Measurements from ENCODE around the gene ZC3HAV1. TPM values are rescaled to one million over a fixed set of nuclear protein-coding genes. Genes with fewer than 3 reads are reported as not detected.

The ZC3HAV1 gene
- total and polyA plus RNA-seq, 2 of the 13 experiments (the other 11 are each of a cell fraction or from before 2014, with no cell fraction given), result 12.7 to 23.7 TPM

DNA sequence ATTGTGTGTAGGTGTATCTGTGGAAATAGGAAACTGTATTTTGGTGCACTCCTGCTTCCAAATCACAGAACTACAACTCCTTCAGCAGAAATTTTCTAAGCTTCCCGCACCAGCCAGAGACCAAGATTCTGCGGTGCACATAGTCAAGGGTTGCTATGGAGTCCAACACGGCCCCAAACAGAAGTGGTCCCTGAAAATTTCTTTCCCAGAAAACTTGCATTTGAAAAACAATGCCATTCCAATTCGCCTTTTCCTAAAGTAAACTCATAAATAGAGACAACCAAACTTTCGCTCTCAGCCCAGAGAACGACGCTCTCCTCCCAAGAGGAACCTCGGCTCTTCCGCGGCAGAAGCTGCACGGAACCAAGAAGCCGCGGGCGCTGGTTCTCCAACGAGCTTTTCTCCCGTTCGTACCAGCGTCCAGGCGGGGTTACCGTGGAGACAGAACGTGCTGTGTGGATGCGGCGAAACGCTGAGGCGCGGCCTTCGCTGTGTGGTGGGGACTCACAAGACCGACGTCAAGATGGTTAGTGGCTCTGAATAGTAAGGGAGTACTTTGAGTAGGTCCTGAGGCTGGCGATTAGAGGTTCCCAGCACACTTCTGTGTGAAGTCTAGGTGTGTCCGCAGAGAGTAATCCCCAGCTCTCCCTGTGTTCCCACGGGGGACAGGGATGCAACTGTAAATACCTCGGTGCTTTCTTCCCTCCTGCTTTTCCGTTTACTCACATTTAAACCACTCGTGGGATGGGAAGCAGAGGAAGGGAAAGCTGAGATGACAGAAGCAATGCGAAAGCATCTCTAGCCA is 24.0 kb upstream of the ZC3HAV1 start (continued):
- TF ChIP-seq, protein P1, sequence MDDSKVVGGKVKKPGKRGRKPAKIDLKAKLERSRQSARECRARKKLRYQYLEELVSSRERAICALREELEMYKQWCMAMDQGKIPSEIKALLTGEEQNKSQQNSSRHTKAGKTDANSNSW (CRISPR knock-in tag; IDR thresholded peaks at IDR 0.05; ENCODE audit: borderline replicate concordance), result no peak
- 0 out of 2 replicates have a peak, but pooled peaks have one; percentile 57 for TF ChIP-seq ZNF451 (CRISPR knock-in tag; IDR thresholded peaks at IDR 0.05)
- 0 out of 2 replicates have a peak, but pooled peaks have one; percentile 54 for TF ChIP-seq ZBTB7B (CRISPR knock-in tag; IDR thresholded peaks at IDR 0.05)
- TF ChIP-seq, protein P2, sequence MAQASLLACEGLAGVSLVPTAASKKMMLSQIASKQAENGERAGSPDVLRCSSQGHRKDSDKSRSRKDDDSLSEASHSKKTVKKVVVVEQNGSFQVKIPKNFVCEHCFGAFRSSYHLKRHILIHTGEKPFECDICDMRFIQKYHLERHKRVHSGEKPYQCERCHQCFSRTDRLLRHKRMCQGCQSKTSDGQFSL (CRISPR knock-in tag; IDR thresholded peaks at IDR 0.05), result 0 out of 2 replicates have a peak, but pooled peaks have one; percentile 47
- TF ChIP-seq ZBTB38 (CRISPR knock-in tag; IDR thresholded peaks at IDR 0.05), result peak; percentile 90
- TF ChIP-seq SRY (CRISPR knock-in tag; IDR thresholded peaks at IDR 0.05), result peak; percentile 73; the same call in 1 of the 2 replicates
- TF ChIP-seq, protein P3, sequence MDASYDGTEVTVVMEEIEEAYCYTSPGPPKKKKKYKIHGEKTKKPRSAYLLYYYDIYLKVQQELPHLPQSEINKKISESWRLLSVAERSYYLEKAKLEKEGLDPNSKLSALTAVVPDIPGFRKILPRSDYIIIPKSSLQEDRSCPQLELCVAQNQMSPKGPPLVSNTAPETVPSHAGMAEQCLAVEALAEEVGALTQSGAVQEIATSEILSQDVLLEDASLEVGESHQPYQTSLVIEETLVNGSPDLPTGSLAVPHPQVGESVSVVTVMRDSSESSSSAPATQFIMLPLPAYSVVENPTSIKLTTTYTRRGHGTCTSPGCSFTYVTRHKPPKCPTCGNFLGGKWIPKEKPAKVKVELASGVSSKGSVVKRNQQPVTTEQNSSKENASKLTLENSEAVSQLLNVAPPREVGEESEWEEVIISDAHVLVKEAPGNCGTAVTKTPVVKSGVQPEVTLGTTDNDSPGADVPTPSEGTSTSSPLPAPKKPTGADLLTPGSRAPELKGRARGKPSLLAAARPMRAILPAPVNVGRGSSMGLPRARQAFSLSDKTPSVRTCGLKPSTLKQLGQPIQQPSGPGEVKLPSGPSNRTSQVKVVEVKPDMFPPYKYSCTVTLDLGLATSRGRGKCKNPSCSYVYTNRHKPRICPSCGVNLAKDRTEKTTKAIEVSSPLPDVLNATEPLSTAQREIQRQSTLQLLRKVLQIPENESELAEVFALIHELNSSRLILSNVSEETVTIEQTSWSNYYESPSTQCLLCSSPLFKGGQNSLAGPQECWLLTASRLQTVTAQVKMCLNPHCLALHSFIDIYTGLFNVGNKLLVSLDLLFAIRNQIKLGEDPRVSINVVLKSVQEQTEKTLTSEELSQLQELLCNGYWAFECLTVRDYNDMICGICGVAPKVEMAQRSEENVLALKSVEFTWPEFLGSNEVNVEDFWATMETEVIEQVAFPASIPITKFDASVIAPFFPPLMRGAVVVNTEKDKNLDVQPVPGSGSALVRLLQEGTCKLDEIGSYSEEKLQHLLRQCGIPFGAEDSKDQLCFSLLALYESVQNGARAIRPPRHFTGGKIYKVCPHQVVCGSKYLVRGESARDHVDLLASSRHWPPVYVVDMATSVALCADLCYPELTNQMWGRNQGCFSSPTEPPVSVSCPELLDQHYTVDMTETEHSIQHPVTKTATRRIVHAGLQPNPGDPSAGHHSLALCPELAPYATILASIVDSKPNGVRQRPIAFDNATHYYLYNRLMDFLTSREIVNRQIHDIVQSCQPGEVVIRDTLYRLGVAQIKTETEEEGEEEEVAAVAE (CRISPR knock-in tag; IDR thresholded peaks at IDR 0.05; ENCODE audit: borderline replicate concordance), result peak; percentile 93
- TF ChIP-seq, protein P4, sequence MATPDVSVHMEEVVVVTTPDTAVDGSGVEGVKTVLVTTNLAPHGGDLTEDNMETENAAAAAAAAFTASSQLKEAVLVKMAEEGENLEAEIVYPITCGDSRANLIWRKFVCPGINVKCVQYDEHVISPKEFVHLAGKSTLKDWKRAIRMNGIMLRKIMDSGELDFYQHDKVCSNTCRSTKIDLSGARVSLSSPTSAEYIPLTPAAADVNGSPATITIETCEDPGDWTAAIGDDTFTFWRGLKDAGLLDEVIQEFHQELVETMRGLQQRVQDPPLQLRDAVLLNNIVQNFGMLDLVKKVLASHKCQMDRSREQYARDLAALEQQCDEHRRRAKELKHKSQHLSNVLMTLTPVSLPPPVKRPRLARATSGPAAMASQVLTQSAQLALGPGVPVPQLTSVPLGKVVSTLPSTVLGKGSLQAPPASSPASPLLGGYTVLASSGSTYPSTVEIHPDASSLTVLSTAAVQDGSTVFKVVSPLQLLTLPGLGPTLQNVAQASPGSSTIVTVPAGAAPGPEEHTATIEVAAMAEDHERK (CRISPR knock-in tag; IDR thresholded peaks at IDR 0.05; ENCODE audit: low read depth), result peak; percentile 76
- no peak for TF ChIP-seq NKX3-1 (CRISPR knock-in tag; IDR thresholded peaks at IDR 0.05)
- peak; percentile 91 for TF ChIP-seq PHF20 (CRISPR knock-in tag; IDR thresholded peaks at IDR 0.05)
- TF ChIP-seq ZNF354B (CRISPR knock-in tag; IDR thresholded peaks at IDR 0.05), result 0 out of 2 replicates have a peak, but pooled peaks have one; percentile 52
- peak; percentile 74; the same call in 1 of the 2 replicates for TF ChIP-seq ELF4 (CRISPR knock-in tag; IDR thresholded peaks at IDR 0.05; ENCODE audit: borderline replicate concordance)
- peak; percentile 28; the same call in 1 of the 2 replicates for TF ChIP-seq SALL2 (CRISPR knock-in tag; IDR thresholded peaks at IDR 0.05)
- TF ChIP-seq ZNF772 (CRISPR knock-in tag; IDR thresholded peaks at IDR 0.05), result peak; percentile 98
- peak; percentile 47; the same call in 1 of the 2 replicates for TF ChIP-seq MEF2D (CRISPR knock-in tag; IDR thresholded peaks at IDR 0.05)
- no peak for TF ChIP-seq ZNF703 (CRISPR knock-in tag; IDR thresholded peaks at IDR 0.05; ENCODE audit: borderline replicate concordance)
- TF ChIP-seq, protein P5, sequence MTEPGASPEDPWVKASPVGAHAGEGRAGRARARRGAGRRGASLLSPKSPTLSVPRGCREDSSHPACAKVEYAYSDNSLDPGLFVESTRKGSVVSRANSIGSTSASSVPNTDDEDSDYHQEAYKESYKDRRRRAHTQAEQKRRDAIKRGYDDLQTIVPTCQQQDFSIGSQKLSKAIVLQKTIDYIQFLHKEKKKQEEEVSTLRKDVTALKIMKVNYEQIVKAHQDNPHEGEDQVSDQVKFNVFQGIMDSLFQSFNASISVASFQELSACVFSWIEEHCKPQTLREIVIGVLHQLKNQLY (CRISPR knock-in tag; IDR thresholded peaks at IDR 0.05), result peak; percentile 70; the same call in 1 of the 2 replicates
- TF ChIP-seq IKZF4 (CRISPR knock-in tag; IDR thresholded peaks at IDR 0.05; ENCODE audit: borderline replicate concordance, low read depth, not compliant biosample characterization), result peak; percentile 75
- TF ChIP-seq NFRKB (IDR thresholded peaks at IDR 0.05), result no peak
- peak; percentile 67; the same call in 1 of the 2 replicates for TF ChIP-seq ZNF776 (CRISPR knock-in tag; IDR thresholded peaks at IDR 0.05)
- peak in 1 of 2 experiments; percentile 37; a peak in 1 of 4 replicates for TF ChIP-seq EP300 (IDR thresholded peaks at IDR 0.05; ENCODE audit: low read depth in 2 of 2, low read length in 2 of 2)
- TF ChIP-seq EP300 (CRISPR knock-in tag; IDR thresholded peaks at IDR 0.05; ENCODE audit: borderline replicate concordance), result no peak; the same call in 1 of the 2 replicates
